ENCODE data around the gene CAPN15. TPM values are rescaled to one million over a fixed set of nuclear protein-coding genes. Genes with fewer than 3 reads are reported as not detected.

CAPN15 gene
- polyA plus RNA-seq, 4 donors = 23.1 to 35.7 (median 26.3) TPM

- no peak for DNase-seq (ENCODE audit: low read depth in 4 of 4, low spot score in 3 of 4)
Observed at GRCh38 chr16:574021-574760, 46.7 kb downstream of the CAPN15 start.

- no peak for DNase-seq (ENCODE audit: low read depth in 4 of 4, low spot score in 3 of 4)
Observed at GRCh38 chr16:575354-576196, 48.1 kb downstream of the CAPN15 start.

- no peak for DNase-seq (ENCODE audit: low read depth in 4 of 4, low spot score in 3 of 4)
Observed at GRCh38 chr16:576197-576822, 48.8 kb downstream of the CAPN15 start.

- DNase-seq (ENCODE audit: low read depth in 4 of 4, low spot score in 3 of 4) = no peak
Observed at GRCh38 chr16:576823-577201, 49.3 kb downstream of the CAPN15 start.

- DNase-seq (ENCODE audit: low read depth in 4 of 4, low spot score in 3 of 4) = no peak
Observed at GRCh38 chr16:577796-578195, 50.3 kb downstream of the CAPN15 start.

GRCh38 chr16:578232-578869, 50.8 kb downstream of the CAPN15 start:
- DNase-seq (ENCODE audit: low read depth in 4 of 4, low spot score in 3 of 4) = no peak

- DNase-seq (ENCODE audit: low read depth in 4 of 4, low spot score in 3 of 4) = no peak
Observed at GRCh38 chr16:578870-579405, 51.4 kb downstream of the CAPN15 start.

- DNase-seq (ENCODE audit: low read depth in 4 of 4, low spot score in 3 of 4) = no peak
Observed at GRCh38 chr16:580141-580945, 52.8 kb downstream of the CAPN15 start.

- DNase-seq (ENCODE audit: low read depth in 4 of 4, low spot score in 3 of 4) = no peak
Observed at GRCh38 chr16:580946-581498, 53.5 kb downstream of the CAPN15 start.

- DNase-seq (ENCODE audit: low read depth in 4 of 4, low spot score in 3 of 4) = no peak
Observed at GRCh38 chr16:582218-582613, 54.7 kb downstream of the CAPN15 start.

- DNase-seq (ENCODE audit: low read depth in 4 of 4, low spot score in 3 of 4) = no peak
Observed at GRCh38 chr16:582614-583331, 55.3 kb downstream of the CAPN15 start.

GRCh38 chr16:583470-583814, 55.9 kb downstream of the CAPN15 start:
- DNase-seq (ENCODE audit: low read depth in 4 of 4, low spot score in 3 of 4) = no peak

GRCh38 chr16:583815-584591, 56.5 kb downstream of the CAPN15 start:
- no peak for DNase-seq (ENCODE audit: low read depth in 4 of 4, low spot score in 3 of 4)

GRCh38 chr16:585351-585750, 57.8 kb downstream of the CAPN15 start:
- no peak for DNase-seq (ENCODE audit: low read depth in 4 of 4, low spot score in 3 of 4)

GRCh38 chr16:586047-586644, 58.6 kb downstream of the CAPN15 start:
- DNase-seq (ENCODE audit: low read depth in 4 of 4, low spot score in 3 of 4) = no peak

GRCh38 chr16:586645-587590, 59.4 kb downstream of the CAPN15 start:
- DNase-seq (ENCODE audit: low read depth in 4 of 4, low spot score in 3 of 4) = no peak

- no peak for DNase-seq (ENCODE audit: low read depth in 4 of 4, low spot score in 3 of 4)
Observed at GRCh38 chr16:588639-588888, 61.1 kb downstream of the CAPN15 start.
